ENCODE measurements around the gene PCDHA11.
"Not testable (repeated sequence)": the region's sequence is repeated elsewhere in the genome, so short reads cannot be mapped to it uniquely, and the experiment has no call there.

PCDHA11 gene

GRCh38 chr5:140833993-140834392 lies 34.8 kb upstream of the PCDHA11 start, which contains the start of gene PCDHA7:
Gene PCDHA7 (plus strand): TSS chr5:140834269. CDS start chr5:140834384, 115 bp downstream.
- no peak within 1 kb of the TSS for H3K4me3 ChIP-seq (ENCODE audit: low read depth, low read length)
- no peak for TF ChIP-seq CTCF (IDR thresholded peaks at IDR 0.05; ENCODE audit: low read depth, low read length)

- not testable (repeated sequence) for H3K4me3 ChIP-seq (ENCODE audit: low read depth, low read length)
Observed at GRCh38 chr5:140834439-140835008, 34.2 kb upstream of the PCDHA11 start.

GRCh38 chr5:140835622-140836510 lies 32.9 kb upstream of the PCDHA11 start:
- no peak overlapping the region for H3K4me3 ChIP-seq (ENCODE audit: low read depth, low read length)

GRCh38 chr5:140840978-140841962 lies 27.5 kb upstream of the PCDHA11 start, which contains the start of gene PCDHA8:
Gene PCDHA8 (plus strand): TSS chr5:140841187. CDS start chr5:140841322, 135 bp downstream.
- peak; percentile 21; the same call in 1 of the 2 replicates for TF ChIP-seq CTCF (IDR thresholded peaks at IDR 0.05; ENCODE audit: low read depth, low read length)
- H3K4me3 ChIP-seq (ENCODE audit: low read depth, low read length), result no peak within 1 kb of the TSS

More at GRCh38 chr5:140835622-140836510, 32.9 kb upstream of the PCDHA11 start:
- TF ChIP-seq CTCF (IDR thresholded peaks at IDR 0.05; ENCODE audit: low read depth, low read length), result no peak

GRCh38 chr5:140842798-140843733 lies 25.7 kb upstream of the PCDHA11 start:
- TF ChIP-seq CTCF (IDR thresholded peaks at IDR 0.05; ENCODE audit: low read depth, low read length), result no peak
- H3K4me3 ChIP-seq (ENCODE audit: low read depth, low read length), result no peak overlapping the region

GRCh38 chr5:140848139-140849102 lies 20.3 kb upstream of the PCDHA11 start, which contains the start of gene PCDHA9:
Gene PCDHA9 (plus strand): TSS chr5:140848382. CDS start chr5:140848496, 114 bp downstream.
- H3K4me3 ChIP-seq (ENCODE audit: low read depth, low read length), result not testable (repeated sequence)

GRCh38 chr5:140849831-140850634 lies 18.7 kb upstream of the PCDHA11 start:
- H3K4me3 ChIP-seq (ENCODE audit: low read depth, low read length), result not testable (repeated sequence)
